ENCODE data around the gene NRG3.
"Not testable (repeated sequence)": the region's sequence is repeated elsewhere in the genome, so short reads cannot be mapped to it uniquely, and the experiment has no call there.

NRG3 gene

GRCh38 chr10:81961451-81962184 is 86.6 kb downstream of the NRG3 start:
- DNase-seq (ENCODE audit: low read depth in 2 of 2) = no peak

GRCh38 chr10:81963606-81964005 is 88.6 kb downstream of the NRG3 start:
- no peak for DNase-seq (ENCODE audit: low read depth in 2 of 2)

- no peak for DNase-seq (ENCODE audit: low read depth in 2 of 2)
Observed at GRCh38 chr10:81967716-81968115, 92.7 kb downstream of the NRG3 start.

GRCh38 chr10:81969136-81969535 is 94.1 kb downstream of the NRG3 start:
- no peak for DNase-seq (ENCODE audit: low read depth in 2 of 2)

- DNase-seq (ENCODE audit: low read depth in 2 of 2) = no peak
Observed at GRCh38 chr10:81978238-81978637, 103.2 kb downstream of the NRG3 start.

- no peak for DNase-seq (ENCODE audit: low read depth in 2 of 2)
Observed at GRCh38 chr10:81981724-81982123, 106.7 kb downstream of the NRG3 start.

- DNase-seq (ENCODE audit: low read depth in 2 of 2) = no peak
Observed at GRCh38 chr10:81984428-81984827, 109.4 kb downstream of the NRG3 start.

GRCh38 chr10:81995254-81995653 is 120.3 kb downstream of the NRG3 start:
- DNase-seq (ENCODE audit: low read depth in 2 of 2) = no peak

GRCh38 chr10:81996927-81997326 is 121.9 kb downstream of the NRG3 start:
- no peak for DNase-seq (ENCODE audit: low read depth in 2 of 2)

GRCh38 chr10:82020999-82021398 is 146.0 kb downstream of the NRG3 start:
- no peak for DNase-seq (ENCODE audit: low read depth in 2 of 2)

GRCh38 chr10:82027711-82028110 is 152.7 kb downstream of the NRG3 start:
- DNase-seq (ENCODE audit: low read depth in 2 of 2) = no peak

- no peak for DNase-seq (ENCODE audit: low read depth in 2 of 2)
Observed at GRCh38 chr10:82037076-82037475, 162.1 kb downstream of the NRG3 start.

- no peak for DNase-seq (ENCODE audit: low read depth in 2 of 2)
Observed at GRCh38 chr10:82038587-82038986, 163.6 kb downstream of the NRG3 start.

- no peak for DNase-seq (ENCODE audit: low read depth in 2 of 2)
Observed at GRCh38 chr10:82040336-82040735, 165.3 kb downstream of the NRG3 start.

- DNase-seq (ENCODE audit: low read depth in 2 of 2) = no peak
Observed at GRCh38 chr10:82041018-82041417, 166.0 kb downstream of the NRG3 start.

GRCh38 chr10:82056391-82056790 is 181.4 kb downstream of the NRG3 start:
- no peak for DNase-seq (ENCODE audit: low read depth in 2 of 2)

GRCh38 chr10:82067192-82067591 is 192.2 kb downstream of the NRG3 start:
- not testable (repeated sequence) for DNase-seq (ENCODE audit: low read depth in 2 of 2)

- DNase-seq (ENCODE audit: low read depth in 2 of 2) = no peak
Observed at GRCh38 chr10:82068501-82068900, 193.5 kb downstream of the NRG3 start.

- DNase-seq (ENCODE audit: low read depth in 2 of 2) = no peak
Observed at GRCh38 chr10:82071231-82071630, 196.2 kb downstream of the NRG3 start.

GRCh38 chr10:82072124-82072523 is 197.1 kb downstream of the NRG3 start:
- no peak for DNase-seq (ENCODE audit: low read depth in 2 of 2)

GRCh38 chr10:82075605-82076004 is 200.6 kb downstream of the NRG3 start:
- no peak for DNase-seq (ENCODE audit: low read depth in 2 of 2)

- DNase-seq (ENCODE audit: low read depth in 2 of 2) = no peak
Observed at GRCh38 chr10:82084496-82084895, 209.5 kb downstream of the NRG3 start.

- no peak for DNase-seq (ENCODE audit: low read depth in 2 of 2)
Observed at GRCh38 chr10:82084904-82085303, 209.9 kb downstream of the NRG3 start.

GRCh38 chr10:82089327-82089726 is 214.3 kb downstream of the NRG3 start:
- no peak for DNase-seq (ENCODE audit: low read depth in 2 of 2)
